ENCODE measurements around the gene RITA1. TPM values are rescaled to one million over a fixed set of nuclear protein-coding genes. Genes with fewer than 3 reads are reported as not detected.

RITA1 gene
- total and polyA plus RNA-seq, 4 donors = 10.6 to 18.1 (median 14.9) TPM

DNA sequence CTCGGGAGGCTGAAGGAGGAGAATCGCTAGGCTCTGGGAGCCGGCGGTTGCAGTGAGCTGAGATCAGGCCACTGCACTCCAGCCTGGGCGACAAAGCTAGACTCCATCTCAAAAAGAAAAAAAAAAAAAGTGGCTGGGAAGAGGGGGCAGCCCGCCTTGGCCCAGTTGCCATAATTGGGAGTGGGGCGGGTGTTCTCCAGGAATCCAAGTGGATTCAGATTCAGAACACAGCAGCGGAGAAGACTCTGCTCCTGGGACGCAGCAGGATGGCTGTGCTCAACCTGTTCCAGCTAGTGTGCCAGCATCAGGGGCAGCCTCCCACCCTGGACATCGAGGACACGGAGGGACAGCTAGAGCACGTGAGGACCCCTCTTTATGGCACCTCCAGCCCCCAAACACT is 30.5 kb upstream of the RITA1 start:
- no peak overlapping the region for H3K27ac ChIP-seq (ENCODE audit: low read depth in 1 of 2, low read length in 2 of 2)
- H3K9ac ChIP-seq (ENCODE audit: low read depth in 1 of 2, low read length in 2 of 2) = no peak overlapping the region
- peaks cover 5 to 18% (median 9%) of the 10 kb centered on the region in 4 donors for H3K4me1 ChIP-seq (ENCODE audit: control insufficient read depth in 4 of 4, insufficient read depth in 4 of 4, low read length in 3 of 4)
- 73% methylated on average over 12 of the region's 12 CpGs for WGBS
- peaks cover 0 to 23% (median 4%) of the 10 kb centered on the region in 4 donors for H3K36me3 ChIP-seq (ENCODE audit: control insufficient read depth in 4 of 4, insufficient read depth in 3 of 4, low read depth in 1 of 4, low read length in 3 of 4)
- no peak for DNase-seq (ENCODE audit: low spot score)
- TF ChIP-seq SP1 (IDR thresholded peaks at IDR 0.05) (no peak), JUND (IDR thresholded peaks at IDR 0.05) (no peak), FOXA1 (IDR thresholded peaks at IDR 0.05) (no peak)
- no peak overlapping the region for H3K4me3 ChIP-seq (ENCODE audit: low read depth in 1 of 3, low read length in 3 of 3)
- H3K9me3 ChIP-seq (ENCODE audit: control insufficient read depth in 4 of 4, low read length in 3 of 4) = no peaks in the 10 kb centered on the region
- H3K27me3 ChIP-seq (ENCODE audit: control insufficient read depth in 4 of 4, insufficient read depth in 4 of 4, low read length in 3 of 4) = peaks cover 0 to 3% (median 1%) of the 10 kb centered on the region in 4 donors

DNA sequence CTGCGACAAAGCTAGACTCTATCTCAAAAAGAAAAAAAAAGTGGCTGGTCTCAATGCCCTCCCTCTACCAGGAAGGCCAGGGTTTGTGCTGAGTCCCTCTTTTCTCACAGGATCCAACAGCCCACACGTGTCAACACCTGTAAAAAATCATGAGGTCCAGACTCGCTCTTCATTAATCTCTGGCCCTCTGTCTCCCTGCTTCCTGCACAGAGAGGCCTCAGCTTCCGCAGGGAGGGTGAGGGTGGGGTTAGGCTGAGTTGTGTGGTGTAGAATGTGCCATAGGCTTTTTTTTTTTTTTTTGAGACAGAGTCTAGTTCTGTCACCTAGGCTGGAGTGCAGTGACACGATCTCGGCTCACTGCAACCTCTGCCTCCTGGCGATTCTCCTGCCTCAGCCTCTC is 29.9 kb upstream of the RITA1 start:
- Histone ChIP-seq H3K9ac (ENCODE audit: low read depth in 1 of 2, low read length in 2 of 2) (no peak overlapping the region), H3K4me1 (ENCODE audit: control insufficient read depth in 4 of 4, insufficient read depth in 4 of 4, low read length in 3 of 4) (peaks cover 5 to 18% (median 9%) of the 10 kb centered on the region in 4 donors), H3K9me3 (ENCODE audit: control insufficient read depth in 4 of 4, low read length in 3 of 4) (no peaks in the 10 kb centered on the region), H3K27ac (ENCODE audit: low read depth in 1 of 2, low read length in 2 of 2) (no peak overlapping the region), H3K36me3 (ENCODE audit: control insufficient read depth in 4 of 4, insufficient read depth in 3 of 4, low read depth in 1 of 4, low read length in 3 of 4) (peaks cover 1 to 28% (median 9%) of the 10 kb centered on the region in 4 donors), H3K27me3 (ENCODE audit: control insufficient read depth in 4 of 4, insufficient read depth in 4 of 4, low read length in 3 of 4) (peaks cover 0 to 3% (median 1%) of the 10 kb centered on the region in 4 donors), H3K4me3 (ENCODE audit: low read depth in 1 of 3, low read length in 3 of 3) (no peak overlapping the region)
- no peak for DNase-seq (ENCODE audit: low spot score)
- TF ChIP-seq, protein P1, sequence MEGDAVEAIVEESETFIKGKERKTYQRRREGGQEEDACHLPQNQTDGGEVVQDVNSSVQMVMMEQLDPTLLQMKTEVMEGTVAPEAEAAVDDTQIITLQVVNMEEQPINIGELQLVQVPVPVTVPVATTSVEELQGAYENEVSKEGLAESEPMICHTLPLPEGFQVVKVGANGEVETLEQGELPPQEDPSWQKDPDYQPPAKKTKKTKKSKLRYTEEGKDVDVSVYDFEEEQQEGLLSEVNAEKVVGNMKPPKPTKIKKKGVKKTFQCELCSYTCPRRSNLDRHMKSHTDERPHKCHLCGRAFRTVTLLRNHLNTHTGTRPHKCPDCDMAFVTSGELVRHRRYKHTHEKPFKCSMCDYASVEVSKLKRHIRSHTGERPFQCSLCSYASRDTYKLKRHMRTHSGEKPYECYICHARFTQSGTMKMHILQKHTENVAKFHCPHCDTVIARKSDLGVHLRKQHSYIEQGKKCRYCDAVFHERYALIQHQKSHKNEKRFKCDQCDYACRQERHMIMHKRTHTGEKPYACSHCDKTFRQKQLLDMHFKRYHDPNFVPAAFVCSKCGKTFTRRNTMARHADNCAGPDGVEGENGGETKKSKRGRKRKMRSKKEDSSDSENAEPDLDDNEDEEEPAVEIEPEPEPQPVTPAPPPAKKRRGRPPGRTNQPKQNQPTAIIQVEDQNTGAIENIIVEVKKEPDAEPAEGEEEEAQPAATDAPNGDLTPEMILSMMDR (IDR thresholded peaks at IDR 0.05; ENCODE audit: low read depth, low read length, missing input control) = no peak
- no peak for TF ChIP-seq EGR1 (IDR thresholded peaks at IDR 0.05; ENCODE audit: low read depth in 2 of 2)
- TF ChIP-seq, protein P2, sequence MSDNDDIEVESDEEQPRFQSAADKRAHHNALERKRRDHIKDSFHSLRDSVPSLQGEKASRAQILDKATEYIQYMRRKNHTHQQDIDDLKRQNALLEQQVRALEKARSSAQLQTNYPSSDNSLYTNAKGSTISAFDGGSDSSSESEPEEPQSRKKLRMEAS (IDR thresholded peaks at IDR 0.05) = no peak
- TF ChIP-seq, protein P3, sequence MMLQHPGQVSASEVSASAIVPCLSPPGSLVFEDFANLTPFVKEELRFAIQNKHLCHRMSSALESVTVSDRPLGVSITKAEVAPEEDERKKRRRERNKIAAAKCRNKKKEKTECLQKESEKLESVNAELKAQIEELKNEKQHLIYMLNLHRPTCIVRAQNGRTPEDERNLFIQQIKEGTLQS (IDR thresholded peaks at IDR 0.05) = no peak
- no peak for TF ChIP-seq FOXA2 (IDR thresholded peaks at IDR 0.05)
- TF ChIP-seq, protein P4, sequence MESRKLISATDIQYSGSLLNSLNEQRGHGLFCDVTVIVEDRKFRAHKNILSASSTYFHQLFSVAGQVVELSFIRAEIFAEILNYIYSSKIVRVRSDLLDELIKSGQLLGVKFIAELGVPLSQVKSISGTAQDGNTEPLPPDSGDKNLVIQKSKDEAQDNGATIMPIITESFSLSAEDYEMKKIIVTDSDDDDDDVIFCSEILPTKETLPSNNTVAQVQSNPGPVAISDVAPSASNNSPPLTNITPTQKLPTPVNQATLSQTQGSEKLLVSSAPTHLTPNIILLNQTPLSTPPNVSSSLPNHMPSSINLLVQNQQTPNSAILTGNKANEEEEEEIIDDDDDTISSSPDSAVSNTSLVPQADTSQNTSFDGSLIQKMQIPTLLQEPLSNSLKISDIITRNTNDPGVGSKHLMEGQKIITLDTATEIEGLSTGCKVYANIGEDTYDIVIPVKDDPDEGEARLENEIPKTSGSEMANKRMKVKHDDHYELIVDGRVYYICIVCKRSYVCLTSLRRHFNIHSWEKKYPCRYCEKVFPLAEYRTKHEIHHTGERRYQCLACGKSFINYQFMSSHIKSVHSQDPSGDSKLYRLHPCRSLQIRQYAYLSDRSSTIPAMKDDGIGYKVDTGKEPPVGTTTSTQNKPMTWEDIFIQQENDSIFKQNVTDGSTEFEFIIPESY (IDR thresholded peaks at IDR 0.05) = no peak
- TF ChIP-seq JUND (IDR thresholded peaks at IDR 0.05) = no peak
- no peak for TF ChIP-seq RXRA (IDR thresholded peaks at IDR 0.05)
- no peak for TF ChIP-seq RAD21 (IDR thresholded peaks at IDR 0.05)
- TF ChIP-seq, protein P5, sequence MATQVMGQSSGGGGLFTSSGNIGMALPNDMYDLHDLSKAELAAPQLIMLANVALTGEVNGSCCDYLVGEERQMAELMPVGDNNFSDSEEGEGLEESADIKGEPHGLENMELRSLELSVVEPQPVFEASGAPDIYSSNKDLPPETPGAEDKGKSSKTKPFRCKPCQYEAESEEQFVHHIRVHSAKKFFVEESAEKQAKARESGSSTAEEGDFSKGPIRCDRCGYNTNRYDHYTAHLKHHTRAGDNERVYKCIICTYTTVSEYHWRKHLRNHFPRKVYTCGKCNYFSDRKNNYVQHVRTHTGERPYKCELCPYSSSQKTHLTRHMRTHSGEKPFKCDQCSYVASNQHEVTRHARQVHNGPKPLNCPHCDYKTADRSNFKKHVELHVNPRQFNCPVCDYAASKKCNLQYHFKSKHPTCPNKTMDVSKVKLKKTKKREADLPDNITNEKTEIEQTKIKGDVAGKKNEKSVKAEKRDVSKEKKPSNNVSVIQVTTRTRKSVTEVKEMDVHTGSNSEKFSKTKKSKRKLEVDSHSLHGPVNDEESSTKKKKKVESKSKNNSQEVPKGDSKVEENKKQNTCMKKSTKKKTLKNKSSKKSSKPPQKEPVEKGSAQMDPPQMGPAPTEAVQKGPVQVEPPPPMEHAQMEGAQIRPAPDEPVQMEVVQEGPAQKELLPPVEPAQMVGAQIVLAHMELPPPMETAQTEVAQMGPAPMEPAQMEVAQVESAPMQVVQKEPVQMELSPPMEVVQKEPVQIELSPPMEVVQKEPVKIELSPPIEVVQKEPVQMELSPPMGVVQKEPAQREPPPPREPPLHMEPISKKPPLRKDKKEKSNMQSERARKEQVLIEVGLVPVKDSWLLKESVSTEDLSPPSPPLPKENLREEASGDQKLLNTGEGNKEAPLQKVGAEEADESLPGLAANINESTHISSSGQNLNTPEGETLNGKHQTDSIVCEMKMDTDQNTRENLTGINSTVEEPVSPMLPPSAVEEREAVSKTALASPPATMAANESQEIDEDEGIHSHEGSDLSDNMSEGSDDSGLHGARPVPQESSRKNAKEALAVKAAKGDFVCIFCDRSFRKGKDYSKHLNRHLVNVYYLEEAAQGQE (IDR thresholded peaks at IDR 0.05) = no peak
- TF ChIP-seq HNF4A (conservative IDR thresholded peaks at IDR 0.05) = no peak
- no peak for TF ChIP-seq NR2F2 (IDR thresholded peaks at IDR 0.05)
- no peak for TF ChIP-seq FOXA1 (IDR thresholded peaks at IDR 0.05)
- no peak for TF ChIP-seq SP1 (IDR thresholded peaks at IDR 0.05)
- no peak for TF ChIP-seq GABPA (IDR thresholded peaks at IDR 0.05 in 1 of 2, conservative IDR thresholded peaks at IDR 0.05 in 1 of 2)
- no peak for TF ChIP-seq TAF1 (conservative IDR thresholded peaks at IDR 0.05)
- TF ChIP-seq YY1 (IDR thresholded peaks at IDR 0.05) = no peak
- TF ChIP-seq HNF4G (IDR thresholded peaks at IDR 0.05) = no peak
- WGBS = 64% methylated on average over 7 of the region's 7 CpGs
